GM12892 (cell line): ENCODE measurements around the gene CLCF1.
A peak's percentile ranks its signal among the peaks of the same experiment; 100 is the strongest.

Experiments
- DNase-seq: peaks from one replicate; pipeline ENCODE4 v3.0.0; 2011; ENCODE audit not compliant: insufficient read length
- FAIRE-seq: peaks from 2 replicates; lab custom pipeline; 2011; peaks lifted over from hg19 to GRCh38; lab: Jason Lieb, UNC
- POLR2A ChIP-seq: IDR thresholded peaks from 2 replicates; pipeline ENCODE4 v1.6.1; 2011; ENCODE audit warnings: low read depth, low read length, control low read depth
- POLR2AphosphoS5 ChIP-seq: IDR thresholded peaks from 2 replicates; pipeline ENCODE4 v1.6.1; 2011; ENCODE audit warnings: low read depth, low read length, control low read depth
- TAF1 ChIP-seq: IDR thresholded peaks from 2 replicates; pipeline ENCODE4 v1.6.1; 2011; ENCODE audit warnings: low read depth, mild to moderate bottlenecking, control low read depth, low read length, borderline replicate concordance

Gene CLCF1

GRCh38 chr11:67376873-67377808 is 3.7 kb upstream of the CLCF1 start:
- no peak for TF ChIP-seq POLR2A
- DNase-seq: no peak
- no peak for FAIRE-seq

- no peak for FAIRE-seq
- no peak for DNase-seq
- TF ChIP-seq POLR2A: no peak
- no peak for TF ChIP-seq TAF1
- TF ChIP-seq POLR2AphosphoS5: no peak
Observed at GRCh38 chr11:67376063-67376820, 2.8 kb upstream of the CLCF1 start.

GRCh38 chr11:67375320-67376055 is 2.1 kb upstream of the CLCF1 start:
- DNase-seq: no peak
- no peak for FAIRE-seq
- TF ChIP-seq POLR2AphosphoS5 (no peak), POLR2A (no peak), TAF1 (no peak)

- no peak for DNase-seq
- TF ChIP-seq TAF1: no peak
- no peak for TF ChIP-seq POLR2AphosphoS5
- TF ChIP-seq POLR2A: no peak
- no peak for FAIRE-seq
Observed at GRCh38 chr11:67374571-67375281, 1.3 kb upstream of the CLCF1 start.

GRCh38 chr11:67373648-67374570 is 511 bp upstream of the CLCF1 start:
- no peak for TF ChIP-seq POLR2A
- FAIRE-seq: peak; percentile 69
- DNase-seq: peak; percentile 82

GRCh38 chr11:67372321-67372992 is 941 bp downstream of the CLCF1 start:
- DNase-seq (no peak), FAIRE-seq (no peak)
- TF ChIP-seq POLR2AphosphoS5 (no peak), POLR2A (no peak), TAF1 (no peak)

- no peak for DNase-seq
- TF ChIP-seq POLR2A: no peak
- TF ChIP-seq POLR2AphosphoS5: no peak
- TF ChIP-seq TAF1: no peak
- FAIRE-seq: peak; percentile 71
Observed at GRCh38 chr11:67371911-67372320, 1.5 kb downstream of the CLCF1 start.

- peak; percentile 66 for DNase-seq
- TF ChIP-seq POLR2AphosphoS5 (no peak), TAF1 (no peak), POLR2A (no peak)
- no peak for FAIRE-seq
Observed at GRCh38 chr11:67371189-67371910, 2.0 kb downstream of the CLCF1 start.

GRCh38 chr11:67370351-67371076 is 2.9 kb downstream of the CLCF1 start:
- DNase-seq: no peak

More at GRCh38 chr11:67370351-67371076, 2.9 kb downstream of the CLCF1 start:
- FAIRE-seq: peak; percentile 24
- TF ChIP-seq POLR2A (no peak), POLR2AphosphoS5 (no peak), TAF1 (no peak)
